Loucy (cell line): Measurements from ENCODE around the gene RGS9.

ENCODE experiments used
- H2AFZ ChIP-seq: fragments of 200-600 bp; sonication (generic); 2 replicates; pipeline ENCODE4 v1.6.0; 2016; ENCODE audit warnings: antibody characterized with exemption, mild to moderate bottlenecking, low read length, moderate library complexity
- H3F3A ChIP-seq: fragments of 200-600 bp; 2 replicates; pipeline ENCODE4 v1.6.0; 2016; ENCODE audit warnings: antibody characterized with exemption, low read depth, mild to moderate bottlenecking
- H3K27me3 ChIP-seq: fragments of 200-600 bp; sonication (generic); 2 replicates; pipeline ENCODE4 v1.6.1; 2014; ENCODE audit warnings: low read length, mild to moderate bottlenecking; ENCODE audit not compliant: insufficient read depth, poor library complexity, severe bottlenecking
- H3K36me3 ChIP-seq: fragments of 200-600 bp; sonication (generic); 2 replicates; pipeline ENCODE4 v1.6.1; 2016; ENCODE audit warnings: low read length; ENCODE audit not compliant: insufficient read depth
- H3K4me1 ChIP-seq: fragments of 200-600 bp; sonication (generic); 2 replicates; pipeline ENCODE4 v1.5.1; 2014; ENCODE audit warnings: low read length, mild to moderate bottlenecking; ENCODE audit not compliant: insufficient read depth, poor library complexity, severe bottlenecking
- H3K4me2 ChIP-seq: fragments of 200-600 bp; sonication (generic); 2 replicates; pipeline ENCODE4 v1.6.0; 2014; ENCODE audit warnings: antibody characterized with exemption, low read length, low read depth, mild to moderate bottlenecking; ENCODE audit not compliant: poor library complexity, severe bottlenecking
- H3K4me3 ChIP-seq: fragments of 200-600 bp; sonication (generic); 2 replicates; pipeline ENCODE4 v1.5.1; 2014; ENCODE audit warnings: low read length, mild to moderate bottlenecking, mixed read lengths; ENCODE audit not compliant: poor library complexity, severe bottlenecking
- H3K79me2 ChIP-seq: fragments of 200-600 bp; sonication (generic); 2 replicates; pipeline ENCODE4 v1.6.1; 2014; ENCODE audit warnings: low read length; ENCODE audit not compliant: insufficient read depth
- H3K9ac ChIP-seq: fragments of 200-600 bp; sonication (generic); 2 replicates; pipeline ENCODE4 v1.6.0; 2014; ENCODE audit warnings: mild to moderate bottlenecking, low read depth, low read length, moderate library complexity; ENCODE audit not compliant: poor library complexity, severe bottlenecking
- H3K9me2 ChIP-seq: fragments of 200-600 bp; sonication (generic); replicated peaks from 2 replicates; pipeline ENCODE4 v1.6.1; 2016; ENCODE audit warnings: low read depth, low read length, mixed read lengths
- H3K9me3 ChIP-seq: fragments of 200-600 bp; sonication (generic); 2 replicates; pipeline ENCODE4 v1.6.1; 2014; ENCODE audit warnings: mild to moderate bottlenecking, antibody characterized with exemption, low read length, low read depth; ENCODE audit not compliant: insufficient read depth
- H4K20me1 ChIP-seq: fragments of 200-600 bp; sonication (generic); 2 replicates; pipeline ENCODE4 v1.6.0; 2014; ENCODE audit warnings: antibody characterized with exemption, low read length, mild to moderate bottlenecking; ENCODE audit not compliant: insufficient read depth, poor library complexity, severe bottlenecking
- CTCF ChIP-seq: fragments of 200-600 bp; sonication (generic); conservative IDR thresholded peaks from 2 replicates; pipeline ENCODE4 v1.5.1; 2014; ENCODE audit warnings: mild to moderate bottlenecking, antibody characterized with exemption, low read length
- EZH2phosphoT487 ChIP-seq: fragments of 200-600 bp; IDR thresholded peaks from 2 replicates; pipeline ENCODE4 v1.6.1; 2018; ENCODE audit warnings: antibody characterized with exemption, mild to moderate bottlenecking, moderate library complexity, borderline replicate concordance

Gene RGS9

GRCh38 chr17:65101371-65101770, 35.8 kb upstream of the RGS9 start:
- Histone ChIP-seq H3K79me2 (no peaks in the 10 kb centered on the region), H3K4me2 (peak overlapping the region; percentile 82), H3K36me3 (no peaks in the 10 kb centered on the region), H3K9me2 (no peaks in the 10 kb centered on the region), H3K27me3 (no peaks in the 10 kb centered on the region), H4K20me1 (no peaks in the 10 kb centered on the region), H3K9me3 (no peaks in the 10 kb centered on the region), H3F3A (peaks cover 6% of the 10 kb centered on the region; the same call in 1 of the 2 replicates), H3K4me1 (peaks cover 31% of the 10 kb centered on the region), H3K9ac (peak overlapping the region; percentile 67), H2AFZ (peak overlapping the region; percentile 90), H3K4me3 (peak overlapping the region; percentile 73)
- TF ChIP-seq EZH2phosphoT487 (no peak), CTCF (no peak)

- no peaks in the 10 kb centered on the region for H4K20me1 ChIP-seq
- no peak overlapping the region for H3K9ac ChIP-seq
- H3K27me3 ChIP-seq = no peaks in the 10 kb centered on the region
- no peaks in the 10 kb centered on the region for H3K9me3 ChIP-seq
- H3K36me3 ChIP-seq = no peaks in the 10 kb centered on the region
- H3F3A ChIP-seq = peaks cover 6% of the 10 kb centered on the region; the same call in 1 of the 2 replicates
- H3K79me2 ChIP-seq = no peaks in the 10 kb centered on the region
- TF ChIP-seq CTCF (no peak), EZH2phosphoT487 (no peak)
- H3K4me2 ChIP-seq = no peak overlapping the region
- H3K9me2 ChIP-seq = no peaks in the 10 kb centered on the region
- no peak overlapping the region for H3K4me3 ChIP-seq
- H2AFZ ChIP-seq = no peak overlapping the region
- H3K4me1 ChIP-seq = peaks cover 31% of the 10 kb centered on the region
Observed at GRCh38 chr17:65102235-65102634, 34.9 kb upstream of the RGS9 start.

GRCh38 chr17:65102788-65103187, 34.4 kb upstream of the RGS9 start:
- peaks cover 31% of the 10 kb centered on the region for H3K4me1 ChIP-seq
- no peaks in the 10 kb centered on the region for H3K9me2 ChIP-seq
- H2AFZ ChIP-seq = no peak overlapping the region
- peaks cover 6% of the 10 kb centered on the region; the same call in 1 of the 2 replicates for H3F3A ChIP-seq
- H3K36me3 ChIP-seq = no peaks in the 10 kb centered on the region
- H3K9ac ChIP-seq = no peak overlapping the region
- H3K4me3 ChIP-seq = peak overlapping the region; percentile 15
- H3K9me3 ChIP-seq = no peaks in the 10 kb centered on the region
- no peaks in the 10 kb centered on the region for H3K79me2 ChIP-seq
- no peaks in the 10 kb centered on the region for H4K20me1 ChIP-seq
- H3K4me2 ChIP-seq = peak overlapping the region; percentile 64
- H3K27me3 ChIP-seq = no peaks in the 10 kb centered on the region
- TF ChIP-seq EZH2phosphoT487 (no peak), CTCF (no peak)
